RWPE1 (cell line): ENCODE data around the gene LRRC55.

Source experiments
- CTCF ChIA-PET: fragments of 350-600 bp; sonication (Branson Sonifier 250); formaldehyde crosslinking; extraction: SDS; loops from one replicate; lab custom pipeline; 2021; lab: Yijun Ruan, JAX
- POLR2A ChIA-PET: fragments of 400-600 bp; formaldehyde crosslinking; extraction: SDS; loops from one replicate; lab custom pipeline; 2020; ENCODE audit warnings: antibody characterized with exemption; ENCODE audit not compliant: low non-redundant PET; lab: Yijun Ruan, JAX
- DNase-seq: peaks from one replicate; pipeline ENCODE4 v3.0.0; 2012; ENCODE audit warnings: low spot score
- H3K27ac ChIP-seq: fragments of 450-650 bp; 2 replicates; pipeline ENCODE4 v1.5.1; 2017
- CTCF ChIP-seq: fragments of 450-650 bp; conservative IDR thresholded peaks from 2 replicates; pipeline ENCODE4 v1.5.1; 2017; ENCODE audit warnings: low read depth, mild to moderate bottlenecking

LRRC55 gene

GRCh38 chr11:57192316-57192715 lies 10.6 kb downstream of the LRRC55 start:
- H3K27ac ChIP-seq = no peak overlapping the region
- no peak for TF ChIP-seq CTCF
- POLR2A ChIA-PET = no interaction called here
- no peak for DNase-seq
- CTCF ChIA-PET = interaction anchor here (0.5 kb wide), 1 partner anchor 157 kb away, joined by 3 read pairs; no protein-coding TSS in a partner anchor

GRCh38 chr11:57196596-57196995 lies 14.8 kb downstream of the LRRC55 start:
- ChIA-PET CTCF (no interaction called here), POLR2A (no interaction called here)
- DNase-seq = no peak
- H3K27ac ChIP-seq = no peak overlapping the region
- TF ChIP-seq CTCF = no peak

GRCh38 chr11:57197762-57198161 lies 16.0 kb downstream of the LRRC55 start:
- DNase-seq = no peak
- POLR2A ChIA-PET = no interaction called here
- CTCF ChIA-PET = no interaction called here
- no peak overlapping the region for H3K27ac ChIP-seq
- no peak for TF ChIP-seq CTCF

- H3K27ac ChIP-seq = no peak overlapping the region
- CTCF ChIA-PET = interaction anchor here (0.6 kb wide), 1 partner anchor 261 kb away, joined by 5 read pairs; the partner anchor contains the start of gene RTN4RL2
- DNase-seq = no peak
- POLR2A ChIA-PET = no interaction called here
- no peak for TF ChIP-seq CTCF
Observed at GRCh38 chr11:57199330-57199729, 17.6 kb downstream of the LRRC55 start.

- POLR2A ChIA-PET = no interaction called here
- no peak for DNase-seq
- TF ChIP-seq CTCF = no peak
Observed at GRCh38 chr11:57200917-57201316, 19.2 kb downstream of the LRRC55 start.

GRCh38 chr11:57202281-57202680 lies 20.5 kb downstream of the LRRC55 start:
- no peak for TF ChIP-seq CTCF
- no peak for DNase-seq
- ChIA-PET POLR2A (no interaction called here), CTCF (interaction anchor here (1.4 kb wide), 1 partner anchor 361 kb away, joined by 3 read pairs; no protein-coding TSS in a partner anchor)
- H3K27ac ChIP-seq = no peak overlapping the region

More at GRCh38 chr11:57200917-57201316, 19.2 kb downstream of the LRRC55 start:
- CTCF ChIA-PET = no interaction called here
- H3K27ac ChIP-seq = no peak overlapping the region
